GM06990 (cell line): ENCODE data around the gene GANC.

Experiments
- DNase-seq: peaks from one replicate; pipeline ENCODE4 v3.0.0-alpha.2; 2011; ENCODE audit not compliant: insufficient read length; ENCODE audit errors: extremely low read depth
- H3K27me3 ChIP-seq: replicated peaks from 2 replicates; pipeline ENCODE4 v1.6.0; 2011; ENCODE audit warnings: low read length; ENCODE audit not compliant: control insufficient read depth, insufficient read depth
- H3K36me3 ChIP-seq: 2 replicates; pipeline ENCODE4 v1.5.1; 2011; ENCODE audit warnings: low read length; ENCODE audit not compliant: control insufficient read depth, insufficient read depth
- H3K4me3 ChIP-seq: replicated peaks from 2 replicates; pipeline ENCODE4 v1.5.1; 2011; ENCODE audit warnings: low read depth, mild to moderate bottlenecking, control low read depth, low read length
- CTCF ChIP-seq: IDR thresholded peaks from 2 replicates; pipeline ENCODE4 v1.5.1; 2011; ENCODE audit warnings: low read length, control low read depth, mild to moderate bottlenecking, inconsistent platforms; ENCODE audit not compliant: insufficient read depth, poor library complexity, severe bottlenecking

The GANC gene

GRCh38 chr15:42338500-42338899 is 65.5 kb downstream of the GANC start:
- Histone ChIP-seq H3K36me3 (peaks cover 3% of the 10 kb centered on the region), H3K27me3 (no peaks in the 10 kb centered on the region), H3K4me3 (no peak overlapping the region)
- TF ChIP-seq CTCF, result no peak
- no peak for DNase-seq

- peaks cover 5% of the 10 kb centered on the region for H3K36me3 ChIP-seq
- TF ChIP-seq CTCF, result no peak
- H3K4me3 ChIP-seq, result no peak overlapping the region
- H3K27me3 ChIP-seq, result no peaks in the 10 kb centered on the region
- DNase-seq, result no peak
Measured at GRCh38 chr15:42343596-42344232, 70.7 kb downstream of the GANC start.

- Histone ChIP-seq H3K27me3 (no peaks in the 10 kb centered on the region), H3K36me3 (peaks cover 2% of the 10 kb centered on the region), H3K4me3 (no peak overlapping the region)
- TF ChIP-seq CTCF, result no peak
- DNase-seq, result no peak
Measured at GRCh38 chr15:42344763-42345162, 71.8 kb downstream of the GANC start.

GRCh38 chr15:42345504-42345903 is 72.5 kb downstream of the GANC start:
- no peak for TF ChIP-seq CTCF
- DNase-seq, result no peak
- H3K4me3 ChIP-seq, result no peak overlapping the region

GRCh38 chr15:42348083-42348482 is 75.1 kb downstream of the GANC start:
- no peak for DNase-seq
- Histone ChIP-seq H3K27me3 (no peaks in the 10 kb centered on the region), H3K36me3 (peaks cover 5% of the 10 kb centered on the region), H3K4me3 (no peak overlapping the region)
- TF ChIP-seq CTCF, result no peak

More at GRCh38 chr15:42345504-42345903, 72.5 kb downstream of the GANC start:
- H3K27me3 ChIP-seq, result no peaks in the 10 kb centered on the region
- peaks cover 2% of the 10 kb centered on the region for H3K36me3 ChIP-seq

GRCh38 chr15:42349186-42349585 is 76.2 kb downstream of the GANC start:
- DNase-seq, result no peak

More at GRCh38 chr15:42349186-42349585, 76.2 kb downstream of the GANC start:
- Histone ChIP-seq H3K4me3 (no peak overlapping the region), H3K27me3 (no peaks in the 10 kb centered on the region), H3K36me3 (peaks cover 7% of the 10 kb centered on the region)
- TF ChIP-seq CTCF, result no peak
